Thyroid gland (tissue), 4 donors: ENCODE data around the gene TECPR2. TPM values are rescaled to one million over a fixed set of nuclear protein-coding genes. Genes with fewer than 3 reads are reported as not detected.

Experiments used
- DNase-seq, 2 donors: peaks; one replicate each; pipeline ENCODE4 v3.0.0-alpha.2; 2019
- H3K27ac ChIP-seq, 3 donors: fragments of 200-600 bp; sonication (generic); 1 replicate in 2 of 3; 2 replicates in 1 of 3; pipeline ENCODE4 v1.5.1; 2016 to 2019; ENCODE audit warnings: mild to moderate bottlenecking in 1 of 3, moderate library complexity in 1 of 3
- H3K27me3 ChIP-seq: fragments of 200-600 bp; sonication (generic); one replicate; pipeline ENCODE4 v1.5.1; 2019
- H3K36me3 ChIP-seq, 2 donors: fragments of 200-600 bp; sonication (generic); one replicate each; pipeline ENCODE4 v1.5.1; 2016 to 2019
- H3K4me1 ChIP-seq, 2 donors: fragments of 200-600 bp; sonication (generic); one replicate each; pipeline ENCODE4 v1.5.1; 2017 to 2019
- H3K4me3 ChIP-seq, 3 donors: fragments of 200-600 bp; sonication (generic); replicated peaks in 1 of 3; 1 replicate in 2 of 3; 2 replicates in 1 of 3; pipeline ENCODE4 v1.5.1; 2016; ENCODE audit warnings: mild to moderate bottlenecking in 1 of 3
- H3K9me3 ChIP-seq: fragments of 200-600 bp; sonication (generic); one replicate; pipeline ENCODE4 v1.5.1; 2017
- CTCF ChIP-seq, 6 experiments: fragments of 200-600 bp in 3 of 6; fragments of 450-650 bp in 3 of 6; sonication (generic) in 3 of 6; IDR thresholded peaks; one replicate each; pipeline ENCODE4 v1.5.1; 2016 to 2019; ENCODE audit warnings: antibody characterized with exemption in 6 of 6, mild to moderate bottlenecking in 2 of 6, inconsistent platforms in 1 of 6, moderate library complexity in 1 of 6
- POLR2A ChIP-seq, 2 donors: fragments of 450-650 bp; IDR thresholded peaks; one replicate each; pipeline ENCODE4 v1.6.1; 2017; ENCODE audit warnings: antibody characterized with exemption in 2 of 2, mild to moderate bottlenecking in 2 of 2, moderate library complexity in 1 of 2
- WGBS, 2 donors: methylation state at CpG; one replicate each; pipeline ENCODE4 v1.1.5; 2017; 5-methylcytosine and 5-hydroxymethylcytosine counted together
- intact Hi-C: fragments of 100-400 bp; cut with DNase I; formaldehyde crosslinking; loops from one replicate; pipeline ENCODE4 v1.15.1; 2023
- total RNA-seq, 4 donors: library from RNA; depleted of rRNA; stranded (reverse); fragments of >200 nt; gene quantifications; one replicate each; pipeline ENCODE4 v1.2.3, GENCODE V29; 2016

Gene TECPR2
- total RNA-seq, 4 donors from 2014 or later, result 11.8 to 23.8 (median 19.0) TPM

GRCh38 chr14:102344084-102344483, 18.7 kb upstream of the TECPR2 start:
- Histone ChIP-seq H3K27ac (no peak overlapping the region), H3K9me3 (no peaks in the 10 kb centered on the region), H3K27me3 (no peaks in the 10 kb centered on the region), H3K36me3 (peaks cover 42 to 66% of the 10 kb centered on the region in 2 donors), H3K4me1 (no peaks in the 10 kb centered on the region), H3K4me3 (no peak overlapping the region)
- intact Hi-C loops, result no loop called here
- TF ChIP-seq POLR2A (IDR thresholded peaks at IDR 0.05) (no peak), CTCF (IDR thresholded peaks at IDR 0.05) (no peak)
- DNase-seq, result no peak
- WGBS, 2 donors, result 91 to 96% methylated on average over 6 to 7 of the region's 7 CpGs

GRCh38 chr14:102344485-102344884, 18.3 kb upstream of the TECPR2 start:
- H3K27ac ChIP-seq, result no peak overlapping the region
- H3K27me3 ChIP-seq, result no peaks in the 10 kb centered on the region
- no peak for DNase-seq
- H3K36me3 ChIP-seq, result peaks cover 38 to 63% of the 10 kb centered on the region in 2 donors
- intact Hi-C loops, result no loop called here
- H3K9me3 ChIP-seq, result no peaks in the 10 kb centered on the region
- H3K4me3 ChIP-seq, result no peak overlapping the region
- 93 to 97% methylated on average over 5 of the region's 5 CpGs for WGBS, 2 donors
- H3K4me1 ChIP-seq, result no peaks in the 10 kb centered on the region
- TF ChIP-seq CTCF (IDR thresholded peaks at IDR 0.05) (no peak), POLR2A (IDR thresholded peaks at IDR 0.05) (no peak)

GRCh38 chr14:102345232-102345631, 17.5 kb upstream of the TECPR2 start:
- WGBS, 2 donors, result 79 to 89% methylated on average over 3 of the region's 3 CpGs
- no peaks in the 10 kb centered on the region for H3K9me3 ChIP-seq
- H3K27me3 ChIP-seq, result no peaks in the 10 kb centered on the region
- TF ChIP-seq CTCF (IDR thresholded peaks at IDR 0.05), result no peak
- no peak for TF ChIP-seq POLR2A (IDR thresholded peaks at IDR 0.05)
- intact Hi-C loops, result no loop called here
- H3K4me3 ChIP-seq, result no peak overlapping the region
- DNase-seq, result no peak
- H3K27ac ChIP-seq, result no peak overlapping the region
- H3K4me1 ChIP-seq, result no peaks in the 10 kb centered on the region
- peaks cover 36 to 63% of the 10 kb centered on the region in 2 donors for H3K36me3 ChIP-seq

GRCh38 chr14:102346645-102347044, 16.1 kb upstream of the TECPR2 start:
- Histone ChIP-seq H3K36me3 (peaks cover 35 to 59% of the 10 kb centered on the region in 2 donors), H3K27me3 (no peaks in the 10 kb centered on the region), H3K9me3 (no peaks in the 10 kb centered on the region), H3K27ac (no peak overlapping the region), H3K4me1 (no peaks in the 10 kb centered on the region), H3K4me3 (no peak overlapping the region)
- TF ChIP-seq CTCF (IDR thresholded peaks at IDR 0.05) (no peak), POLR2A (IDR thresholded peaks at IDR 0.05) (no peak)
- intact Hi-C loops, result no loop called here
- 97 to 100% methylated on average over 4 of the region's 4 CpGs for WGBS, 2 donors
- DNase-seq, result no peak

GRCh38 chr14:102348376-102348775, 14.4 kb upstream of the TECPR2 start:
- Histone ChIP-seq H3K27ac (no peak overlapping the region), H3K27me3 (no peaks in the 10 kb centered on the region), H3K4me1 (no peaks in the 10 kb centered on the region), H3K4me3 (no peak overlapping the region), H3K9me3 (no peaks in the 10 kb centered on the region), H3K36me3 (peaks cover 35 to 58% of the 10 kb centered on the region in 2 donors)
- 88 to 95% methylated on average over 10 to 15 of the region's 16 CpGs for WGBS, 2 donors
- TF ChIP-seq CTCF (IDR thresholded peaks at IDR 0.05), result no peak
- no peak for TF ChIP-seq POLR2A (IDR thresholded peaks at IDR 0.05)
- no peak for DNase-seq
- intact Hi-C loops, result no loop called here
